Central memory CD8-positive, alpha-beta T cell (primary cell): ENCODE measurements around the gene RNF113A.
"Not testable (repeated sequence)": the region's sequence is repeated elsewhere in the genome, so short reads cannot be mapped to it uniquely, and the experiment has no call there.

Experiments
- ATAC-seq: fragments of 150-1000 bp; cut with Tn5 transposase; replicated peaks from 2 replicates; pipeline ENCODE4 v1.10.0; 2022; ENCODE audit warnings: mild to moderate bottlenecking, moderate FRiP score, moderate number of reproducible peaks; ENCODE audit not compliant: poor library complexity, severe bottlenecking; ENCODE audit errors: extremely low read depth
- DNase-seq, 2 donors: peaks; one replicate each; pipeline ENCODE4 v3.0.0; 2021; ENCODE audit warnings: low spot score in 2 of 2
- H3K27ac Mint-ChIP-seq: one replicate; pipeline ENCODE4 v1.8.0; 2022; ENCODE audit warnings: low read depth, mild to moderate bottlenecking, moderate library complexity, mixed read lengths
- H3K27me3 Mint-ChIP-seq: one replicate; pipeline ENCODE4 v1.8.0; 2022; ENCODE audit warnings: mixed read lengths
- H3K36me3 Mint-ChIP-seq: one replicate; pipeline ENCODE4 v1.8.0; 2022; ENCODE audit warnings: mild to moderate bottlenecking, moderate library complexity, mixed read lengths; ENCODE audit not compliant: insufficient read depth
- H3K4me1 Mint-ChIP-seq: one replicate; pipeline ENCODE4 v1.8.0; 2022; ENCODE audit warnings: mixed read lengths
- H3K4me3 Mint-ChIP-seq: one replicate; pipeline ENCODE4 v1.8.0; 2022; ENCODE audit warnings: mild to moderate bottlenecking, moderate library complexity, mixed read lengths
- H3K9me3 Mint-ChIP-seq: one replicate; pipeline ENCODE4 v1.8.0; 2022; ENCODE audit warnings: mixed read lengths

RNF113A gene

DNA sequence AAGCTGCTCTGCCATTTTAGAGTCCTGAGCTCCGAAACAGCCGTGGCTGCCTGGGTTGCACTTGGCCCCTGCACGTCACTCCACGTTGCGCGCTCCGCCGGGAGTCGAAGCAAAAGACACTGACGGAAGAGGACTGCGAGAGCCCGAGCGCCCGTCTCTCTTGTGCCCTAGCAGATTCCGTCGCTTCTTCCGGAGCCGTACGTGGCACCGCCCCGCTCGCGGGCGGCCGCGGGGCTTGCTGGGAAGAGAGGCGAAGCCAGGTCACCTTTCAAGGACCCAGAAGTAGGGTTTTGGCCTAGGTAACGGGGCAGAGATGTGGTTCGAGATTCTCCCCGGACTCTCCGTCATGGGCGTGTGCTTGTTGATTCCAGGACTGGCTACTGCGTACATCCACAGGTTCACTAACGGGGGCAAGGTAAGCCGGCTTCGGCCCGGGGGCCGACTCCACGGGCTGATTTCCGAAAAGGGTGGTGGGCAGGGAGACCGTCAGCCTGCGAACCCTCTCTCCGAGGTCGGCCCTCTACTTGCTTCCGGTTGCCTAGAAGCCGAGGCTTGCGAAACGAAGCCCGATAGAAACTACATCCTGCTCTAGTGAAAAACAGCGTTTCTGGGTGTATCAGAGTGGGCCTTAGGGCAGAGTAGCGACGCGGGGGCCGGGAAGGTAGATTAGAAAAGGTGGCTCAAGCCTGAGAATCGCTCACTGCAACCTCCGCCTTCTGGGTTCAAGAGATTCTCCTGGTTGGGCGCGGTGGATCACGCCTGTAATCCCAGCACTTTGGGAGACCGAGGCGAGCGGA is at the start of gene RNF113A, which contains the start of gene NDUFA1:
Gene RNF113A (minus strand): TSS at position 135 of the 797 bp plus-strand sequence. CDS start 120 bp downstream, at position 15.
Gene NDUFA1 (plus strand): TSS at position 234 of the 797 bp plus-strand sequence. CDS start 80 bp downstream, at position 314.
- ATAC-seq (peak; percentile 89), DNase-seq (peak; percentile 64 to 79)
- Mint-ChIP-seq H3K4me1 (peaks cover 17% of the 10 kb centered on the region), H3K9me3 (no peaks in the 10 kb centered on the region), H3K27ac (peak within 1 kb of the TSS; percentile 98), H3K36me3 (peaks cover 33% of the 10 kb centered on the region), H3K4me3 (peak within 1 kb of the TSS; percentile 95), H3K27me3 (no peaks in the 10 kb centered on the region)

DNA sequence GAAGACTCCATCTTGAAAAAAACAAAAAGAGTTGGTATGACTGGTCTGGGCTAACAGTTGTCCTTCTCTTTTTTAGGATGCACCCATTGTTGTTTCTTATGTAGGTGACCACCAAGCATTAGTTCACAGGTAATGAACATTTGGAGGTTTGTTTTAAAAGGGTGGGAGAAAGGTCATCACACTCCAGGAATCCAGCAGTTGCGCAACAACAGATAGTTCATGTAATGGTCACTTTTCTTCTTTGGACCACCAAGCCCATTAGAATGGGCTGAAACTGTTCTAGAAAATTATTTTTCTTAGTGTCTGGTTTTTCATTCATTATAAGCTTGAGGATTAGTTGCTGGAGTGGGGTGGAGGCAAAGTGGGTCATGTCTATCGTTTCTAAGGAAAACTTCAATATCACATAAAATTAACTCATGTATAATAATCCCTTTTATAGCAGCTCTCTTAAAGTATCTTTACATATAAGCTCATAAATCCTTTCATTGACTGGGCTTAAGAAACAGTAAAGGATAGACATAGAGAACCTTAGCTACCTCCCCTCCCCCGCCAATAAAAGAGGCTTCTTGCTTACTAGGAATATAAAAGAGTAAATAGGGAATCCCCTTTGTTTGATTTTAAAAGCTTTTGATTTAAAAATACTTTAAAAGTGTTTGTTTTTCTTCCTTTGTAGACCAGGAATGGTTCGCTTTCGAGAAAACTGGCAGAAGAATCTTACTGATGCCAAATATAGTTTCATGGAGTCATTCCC is 48.5 kb upstream of the RNF113A start:
- Mint-ChIP-seq H3K27ac (no peak overlapping the region), H3K27me3 (no peaks in the 10 kb centered on the region), H3K4me1 (no peaks in the 10 kb centered on the region), H3K4me3 (no peak overlapping the region), H3K36me3 (peaks cover 7% of the 10 kb centered on the region), H3K9me3 (no peaks in the 10 kb centered on the region)
- ATAC-seq (no peak), DNase-seq (no peak)

DNA sequence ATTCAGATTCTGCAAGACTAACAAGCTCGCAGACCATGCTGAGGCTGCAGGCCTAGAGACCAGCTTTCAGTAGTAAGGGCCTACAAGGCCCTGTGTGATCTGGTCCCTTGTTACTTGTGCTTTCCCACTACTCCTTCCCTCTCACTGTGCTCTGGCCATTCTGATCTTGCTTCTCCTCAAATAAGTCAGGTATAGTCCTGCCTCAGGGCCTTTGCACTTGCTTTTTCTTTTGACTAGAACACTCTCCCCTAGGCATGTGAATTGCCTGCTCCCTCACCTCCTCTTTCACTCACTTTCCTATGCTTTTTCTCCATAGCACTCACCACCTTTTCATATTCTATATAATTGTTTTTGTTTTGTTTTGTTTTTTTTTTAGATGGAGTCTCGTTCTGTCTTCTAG is 46.3 kb upstream of the RNF113A start:
- DNase-seq (no peak), ATAC-seq (no peak)
- no peaks in the 10 kb centered on the region for H3K9me3 Mint-ChIP-seq
- no peaks in the 10 kb centered on the region for H3K27me3 Mint-ChIP-seq
- H3K4me1 Mint-ChIP-seq = no peaks in the 10 kb centered on the region
- no peak overlapping the region for H3K4me3 Mint-ChIP-seq
- no peak overlapping the region for H3K27ac Mint-ChIP-seq
- H3K36me3 Mint-ChIP-seq = peaks cover 1% of the 10 kb centered on the region

DNA sequence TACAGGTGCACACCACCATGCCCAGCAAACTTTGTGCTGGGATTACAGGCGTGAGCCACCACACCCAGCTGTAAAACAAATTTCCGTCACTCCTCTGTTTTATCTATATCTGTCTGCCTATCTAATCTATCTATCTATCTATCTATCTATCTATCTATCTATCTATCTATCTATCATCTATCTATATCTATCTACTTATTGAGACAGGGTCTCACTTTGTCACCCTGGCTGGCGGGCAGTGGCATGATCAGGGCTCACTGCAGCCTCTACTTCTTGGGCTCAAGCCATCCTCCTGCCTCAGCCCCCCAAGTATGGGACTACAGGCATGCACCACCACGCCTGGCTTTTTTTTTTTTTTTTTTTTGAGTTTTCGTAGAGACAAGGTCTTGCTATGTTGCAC is 44.8 kb upstream of the RNF113A start:
- H3K4me3 Mint-ChIP-seq = no peak overlapping the region
- DNase-seq = no peak
- H3K27ac Mint-ChIP-seq = no peak overlapping the region
- H3K4me1 Mint-ChIP-seq = no peaks in the 10 kb centered on the region
- H3K27me3 Mint-ChIP-seq = no peaks in the 10 kb centered on the region
- no peaks in the 10 kb centered on the region for H3K9me3 Mint-ChIP-seq
- H3K36me3 Mint-ChIP-seq = no peaks in the 10 kb centered on the region
- ATAC-seq = no peak

DNA sequence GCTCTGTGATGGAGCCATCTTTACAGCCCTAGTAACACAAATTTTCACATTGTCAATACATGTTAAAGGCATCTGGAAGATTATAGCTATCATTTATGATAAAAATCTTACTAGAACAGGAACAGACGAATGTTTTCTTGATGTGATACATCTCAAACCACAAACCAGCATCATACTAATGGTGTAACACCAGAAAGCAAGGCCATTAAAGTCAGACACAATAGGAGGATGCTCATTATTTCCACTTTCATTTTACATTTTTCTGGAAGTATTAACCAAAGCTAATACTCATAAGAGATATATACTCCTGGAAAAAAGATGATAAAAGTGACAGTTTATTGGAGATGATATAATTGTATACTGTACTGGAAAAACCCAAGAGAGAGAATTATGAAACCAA is 29.4 kb upstream of the RNF113A start:
- ATAC-seq = no peak
- H3K27ac Mint-ChIP-seq = no peak overlapping the region
- H3K4me1 Mint-ChIP-seq = no peaks in the 10 kb centered on the region
- no peak overlapping the region for H3K4me3 Mint-ChIP-seq
- no peaks in the 10 kb centered on the region for H3K27me3 Mint-ChIP-seq
- no peaks in the 10 kb centered on the region for H3K9me3 Mint-ChIP-seq
- H3K36me3 Mint-ChIP-seq = no peaks in the 10 kb centered on the region
- no peak for DNase-seq

DNA sequence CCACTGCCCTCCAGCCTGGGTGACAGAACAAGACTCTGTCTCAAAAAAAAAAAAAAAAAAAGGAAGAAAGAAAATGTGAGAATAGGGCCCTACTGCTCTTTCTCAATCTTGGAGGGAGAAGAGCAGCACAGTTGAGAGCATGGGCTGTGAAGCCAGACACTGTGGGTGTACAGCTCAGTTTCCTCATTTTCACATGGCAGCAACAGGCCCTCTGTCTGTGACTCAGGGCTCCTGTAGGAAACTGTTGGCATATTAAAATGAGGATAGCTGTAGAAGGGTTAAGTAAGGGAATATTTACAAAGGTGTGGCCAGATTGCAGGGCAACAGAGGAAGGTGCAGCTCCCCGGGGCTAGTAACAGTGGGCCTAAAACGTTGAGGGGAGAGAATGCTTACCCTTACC is 27.6 kb upstream of the RNF113A start:
- no peak for ATAC-seq
- DNase-seq = no peak
- no peak overlapping the region for H3K4me3 Mint-ChIP-seq
- no peaks in the 10 kb centered on the region for H3K4me1 Mint-ChIP-seq
- no peaks in the 10 kb centered on the region for H3K36me3 Mint-ChIP-seq
- H3K27ac Mint-ChIP-seq = no peak overlapping the region
- H3K9me3 Mint-ChIP-seq = no peaks in the 10 kb centered on the region
- H3K27me3 Mint-ChIP-seq = no peaks in the 10 kb centered on the region

DNA sequence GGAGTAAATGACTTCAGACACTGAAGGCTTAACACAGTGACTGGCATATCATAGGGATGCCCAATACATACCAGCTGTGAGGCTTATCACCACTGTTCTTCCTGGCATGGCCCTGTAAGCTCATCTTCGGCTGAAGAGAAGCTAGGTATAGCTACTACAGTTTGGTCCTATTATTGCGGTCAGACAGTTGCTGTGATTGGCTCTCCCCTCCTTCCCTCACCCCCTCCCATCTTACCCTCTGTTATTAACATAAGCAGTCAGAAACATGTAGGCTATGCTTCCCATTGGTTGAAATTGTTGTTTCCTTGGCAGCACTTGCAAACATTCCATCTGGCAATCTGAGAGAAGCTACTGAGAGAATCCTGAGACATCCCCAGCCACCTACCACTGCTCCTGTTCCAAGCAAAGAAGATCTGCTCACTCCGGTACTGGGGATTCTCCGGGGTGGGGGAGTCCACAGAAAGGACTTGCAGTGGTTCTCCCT is 24.4 kb upstream of the RNF113A start, which contains the start of gene AKAP14:
Gene AKAP14 (plus strand): TSS at position 51 of the 484 bp plus-strand sequence. CDS start 7,331 bp downstream, outside the sequence.
- H3K36me3 Mint-ChIP-seq = no peaks in the 10 kb centered on the region
- ATAC-seq = no peak
- no peak for DNase-seq
- H3K4me1 Mint-ChIP-seq = no peaks in the 10 kb centered on the region
- no peak within 1 kb of the TSS for H3K27ac Mint-ChIP-seq
- no peaks in the 10 kb centered on the region for H3K9me3 Mint-ChIP-seq
- no peaks in the 10 kb centered on the region for H3K27me3 Mint-ChIP-seq
- H3K4me3 Mint-ChIP-seq = no peak within 1 kb of the TSS

DNA sequence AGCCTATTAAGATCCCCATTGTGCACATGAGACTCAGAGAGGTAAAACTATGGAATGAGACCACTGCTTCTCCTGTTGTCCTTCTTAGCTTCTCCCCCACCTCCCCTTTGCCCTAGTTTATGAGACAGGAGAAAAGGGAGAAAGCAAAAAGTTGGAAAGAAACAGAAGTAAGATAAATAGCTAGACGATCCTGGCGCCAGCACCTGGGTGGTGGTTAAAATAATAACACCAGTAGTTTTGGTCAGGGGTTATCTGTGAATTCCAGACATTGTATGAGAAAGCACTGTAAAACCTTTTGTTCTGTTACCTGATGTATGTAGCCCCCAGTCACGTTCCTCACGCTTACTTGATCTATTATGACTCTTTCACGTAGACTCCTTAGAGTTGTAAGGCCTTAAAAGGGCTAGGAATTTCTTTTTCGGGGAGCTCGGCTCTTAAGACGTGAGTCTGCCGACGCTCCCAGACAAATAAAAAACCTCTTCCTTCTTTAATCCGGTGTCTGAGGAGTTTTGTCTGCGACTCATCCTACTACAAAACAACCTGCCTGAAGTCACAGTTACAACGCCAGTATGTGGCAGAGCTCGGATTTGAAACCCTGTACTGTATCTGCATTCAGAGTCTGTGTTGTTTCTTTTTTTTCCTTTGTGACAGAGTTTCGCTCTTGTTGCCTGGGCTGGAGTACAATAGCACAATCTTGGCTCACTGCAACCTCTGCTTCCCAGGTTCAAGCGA is 20.6 kb upstream of the RNF113A start:
- not testable (repeated sequence) for H3K27me3 Mint-ChIP-seq, H3K36me3 Mint-ChIP-seq, DNase-seq, ATAC-seq, H3K9me3 Mint-ChIP-seq, H3K4me1 Mint-ChIP-seq, H3K4me3 Mint-ChIP-seq, H3K27ac Mint-ChIP-seq

DNA sequence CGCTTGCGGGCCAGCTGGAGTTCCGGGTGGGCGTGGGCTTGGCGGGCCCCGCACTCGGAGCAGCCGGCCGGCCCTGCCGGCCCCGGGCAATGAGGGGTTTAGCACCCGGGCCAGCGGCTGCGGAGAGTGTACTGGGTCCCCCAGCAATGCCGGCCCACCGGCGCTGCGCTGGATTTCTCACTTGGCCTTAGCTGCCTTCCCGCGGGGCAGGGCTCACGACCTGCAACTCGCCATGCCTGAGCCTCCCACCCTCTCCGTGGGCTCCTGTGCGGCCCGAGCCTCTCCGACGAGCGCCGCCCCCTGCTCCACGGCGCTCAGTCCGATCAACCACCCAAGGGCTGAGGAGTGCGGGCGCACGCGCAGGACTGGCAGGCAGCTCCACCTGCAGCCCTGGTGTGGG is 19.1 kb upstream of the RNF113A start:
- H3K4me1 Mint-ChIP-seq, H3K9me3 Mint-ChIP-seq, H3K27ac Mint-ChIP-seq, H3K4me3 Mint-ChIP-seq, H3K27me3 Mint-ChIP-seq, DNase-seq, ATAC-seq, H3K36me3 Mint-ChIP-seq: not testable (repeated sequence)

DNA sequence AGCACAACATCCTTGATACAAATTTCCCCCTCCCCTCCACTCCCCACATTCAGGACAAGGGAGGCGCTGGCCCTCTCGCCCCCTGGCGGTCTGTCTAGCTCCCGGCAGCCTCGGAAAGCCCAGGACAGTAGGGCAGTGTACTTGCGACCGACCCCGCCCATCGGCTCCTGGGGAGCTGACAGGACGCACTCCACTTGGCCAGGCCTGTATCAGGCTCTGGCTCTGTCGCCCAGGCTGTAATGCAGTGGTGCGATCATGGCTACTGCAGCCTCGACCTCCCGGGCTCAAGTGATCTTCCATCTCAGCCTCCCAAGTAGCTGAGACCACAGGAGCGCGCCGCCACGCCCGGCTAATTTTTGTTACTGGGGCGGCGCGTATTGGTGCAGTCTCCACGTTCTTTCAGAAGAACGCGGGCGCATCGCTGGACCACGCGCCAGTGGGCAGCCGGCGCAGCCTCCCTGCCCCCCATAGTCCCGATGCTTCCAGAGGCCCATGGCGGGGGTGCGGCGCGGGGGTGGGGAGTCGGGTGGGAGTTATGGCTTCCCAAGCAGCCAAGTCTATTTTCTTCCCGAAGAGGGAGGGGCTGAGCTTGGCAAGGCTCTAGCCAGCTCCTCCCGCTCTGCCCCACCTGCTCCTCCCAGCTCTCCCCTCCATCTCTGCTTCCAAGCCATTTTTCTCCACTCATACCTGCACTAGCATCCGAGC is 16.3 kb upstream of the RNF113A start:
- Mint-ChIP-seq H3K36me3 (peaks cover 2% of the 10 kb centered on the region), H3K4me3 (peak overlapping the region; percentile 58), H3K4me1 (peaks cover 6% of the 10 kb centered on the region), H3K9me3 (no peaks in the 10 kb centered on the region), H3K27me3 (no peaks in the 10 kb centered on the region), H3K27ac (no peak overlapping the region)
- DNase-seq = peak in 1 of 2 donors; percentile 31
- ATAC-seq = peak; percentile 52

DNA sequence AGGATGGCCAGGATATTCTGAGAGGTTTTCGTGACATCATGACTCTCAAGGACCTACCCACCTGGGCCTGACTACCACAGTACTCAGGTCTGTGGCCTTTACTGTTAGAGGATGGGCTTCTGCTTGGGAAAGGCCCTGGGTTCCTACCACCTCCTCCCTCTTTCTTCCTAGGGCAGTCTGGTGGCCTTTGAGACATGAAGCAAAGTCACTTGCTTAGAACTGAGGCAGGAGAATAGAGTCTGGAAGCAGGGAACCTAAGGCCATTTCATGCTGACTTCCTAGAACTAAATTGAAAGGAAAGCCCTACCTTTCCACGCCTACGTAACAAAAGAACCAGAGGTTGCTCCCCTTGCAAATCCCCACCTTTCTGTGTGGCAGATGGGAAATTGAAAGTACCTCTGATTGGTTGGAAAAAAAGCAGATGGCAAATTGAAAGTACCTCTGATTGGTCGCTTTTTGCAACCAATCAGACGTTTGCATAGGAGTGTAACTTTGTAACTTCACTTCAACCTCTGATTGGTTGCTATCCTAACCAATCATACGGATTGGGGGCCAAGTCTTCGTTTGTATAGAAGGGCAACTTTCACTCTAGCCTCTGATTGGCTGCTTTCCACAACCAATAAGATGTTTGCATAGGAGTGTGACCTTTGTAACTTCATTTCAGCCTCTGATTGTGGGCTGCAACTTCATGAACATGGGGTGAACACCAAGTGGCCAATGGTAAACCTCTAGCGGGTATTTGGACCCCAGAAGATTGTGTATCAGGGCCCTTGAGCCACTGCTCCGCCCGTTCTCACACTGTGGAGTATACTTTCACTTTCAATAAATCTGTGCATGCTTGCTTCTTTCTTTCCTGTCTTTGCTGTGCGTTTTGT is 14.3 kb upstream of the RNF113A start:
- peak in 1 of 2 donors; percentile 10 for DNase-seq
- Mint-ChIP-seq H3K9me3 (no peaks in the 10 kb centered on the region), H3K4me3 (peak overlapping the region; percentile 67), H3K27me3 (no peaks in the 10 kb centered on the region), H3K27ac (peak overlapping the region; percentile 69), H3K36me3 (peaks cover 2% of the 10 kb centered on the region), H3K4me1 (peaks cover 6% of the 10 kb centered on the region)
- peak; percentile 71 for ATAC-seq
